IPS-NIHi11 (cell line): ENCODE results near the gene DCTN4.
A peak's percentile ranks its signal among the peaks of the same experiment; 100 is the strongest.
"Not testable (repeated sequence)": the region's sequence is repeated elsewhere in the genome, so short reads cannot be mapped to it uniquely, and the experiment has no call there.

Source experiments
- DNase-seq: peaks from one replicate; pipeline ENCODE4 v3.0.0; 2012; ENCODE audit warnings: mixed read lengths, low spot score

Gene DCTN4

GRCh38 chr5:150758531-150759333 is at the start of gene DCTN4:
TSS of gene DCTN4 (minus strand) at chr5:150759017. CDS start at chr5:150758993, 24 bp downstream.
- peak; percentile 93 for DNase-seq

- no peak for DNase-seq
Observed at GRCh38 chr5:150804388-150804787, 45.6 kb upstream of the DCTN4 start.

- DNase-seq = peak; percentile 66
Observed at GRCh38 chr5:150801117-150801927, 42.5 kb upstream of the DCTN4 start.

- DNase-seq = no peak
Observed at GRCh38 chr5:150797384-150797783, 38.6 kb upstream of the DCTN4 start.

GRCh38 chr5:150794927-150795326 is 36.1 kb upstream of the DCTN4 start:
- DNase-seq = no peak

DNA sequence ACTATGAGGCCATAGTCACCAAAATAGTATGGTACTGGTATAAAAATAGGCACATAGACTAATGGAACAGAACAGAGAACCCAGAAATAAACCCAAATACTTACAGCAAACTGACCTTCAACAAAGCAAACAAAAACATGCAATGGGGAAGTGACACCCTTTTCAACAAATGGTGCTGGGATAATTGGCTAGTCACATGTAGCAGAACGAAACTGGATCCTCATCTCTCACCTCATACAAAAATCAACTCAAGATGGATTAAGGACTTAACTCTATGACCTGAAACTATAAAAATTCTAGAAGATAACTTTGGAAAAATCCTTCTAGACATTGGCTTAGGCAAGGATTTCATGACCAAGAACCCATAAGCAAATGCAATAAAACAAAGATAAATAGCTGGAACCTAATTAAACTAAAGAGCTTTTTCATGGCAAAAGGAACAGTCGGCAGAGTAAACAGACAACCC is 34.6 kb upstream of the DCTN4 start:
- not testable (repeated sequence) for DNase-seq

- no peak for DNase-seq
Observed at GRCh38 chr5:150791536-150791935, 32.7 kb upstream of the DCTN4 start.

DNA sequence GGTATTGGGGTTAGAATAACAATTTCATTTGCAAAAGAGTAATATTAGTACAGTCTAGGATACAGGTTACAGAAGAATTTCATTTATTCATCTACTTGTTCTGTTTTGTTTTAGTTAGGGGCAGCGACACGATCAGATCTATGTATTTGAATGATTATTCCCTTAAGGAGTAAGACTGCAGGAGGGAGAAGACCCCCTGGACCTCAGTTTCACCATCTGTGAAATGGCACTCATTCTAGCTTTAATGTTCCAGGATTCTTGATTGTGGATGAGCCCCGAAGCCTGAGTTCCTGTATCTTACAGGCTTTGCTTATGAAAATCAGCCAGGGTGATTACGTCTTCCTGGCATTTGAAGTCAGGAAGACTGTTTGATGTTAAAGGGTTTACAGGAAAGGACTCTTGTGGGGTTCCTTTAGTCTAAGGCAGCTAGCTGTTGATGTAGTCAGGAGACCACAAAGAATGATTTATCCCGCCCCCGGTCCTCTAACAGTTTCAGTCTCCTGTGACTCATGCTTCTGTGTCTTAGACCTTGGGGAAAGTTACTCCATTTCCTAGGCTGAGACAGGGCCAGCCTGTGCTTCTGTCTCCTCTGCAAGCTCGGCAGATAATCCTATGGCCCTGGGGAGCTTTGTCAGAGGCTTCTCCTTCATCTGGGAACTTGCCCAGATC is 31.3 kb upstream of the DCTN4 start:
- peak; percentile 23 for DNase-seq

DNA sequence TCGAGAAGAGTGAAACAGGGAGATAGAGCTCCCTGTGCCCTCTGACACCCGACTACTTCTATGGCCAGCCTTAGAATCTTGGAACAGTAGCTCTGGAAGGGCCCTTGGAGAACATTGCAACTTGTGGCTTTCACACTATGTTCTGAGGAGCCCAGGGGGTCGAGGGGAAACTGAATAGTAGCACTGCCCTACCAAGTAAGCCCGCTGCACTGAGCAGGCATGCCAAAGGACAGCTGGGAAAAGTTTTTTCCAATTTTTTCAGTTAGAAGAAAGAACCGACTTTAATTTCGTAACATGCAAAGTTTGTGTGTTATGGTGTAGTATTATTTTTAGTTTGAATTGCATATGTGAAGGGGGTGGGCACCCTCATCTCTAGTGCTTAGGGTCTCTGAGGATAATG is 30.6 kb upstream of the DCTN4 start:
- DNase-seq = no peak

GRCh38 chr5:150788977-150789376 is 30.2 kb upstream of the DCTN4 start:
- DNase-seq = no peak

DNA sequence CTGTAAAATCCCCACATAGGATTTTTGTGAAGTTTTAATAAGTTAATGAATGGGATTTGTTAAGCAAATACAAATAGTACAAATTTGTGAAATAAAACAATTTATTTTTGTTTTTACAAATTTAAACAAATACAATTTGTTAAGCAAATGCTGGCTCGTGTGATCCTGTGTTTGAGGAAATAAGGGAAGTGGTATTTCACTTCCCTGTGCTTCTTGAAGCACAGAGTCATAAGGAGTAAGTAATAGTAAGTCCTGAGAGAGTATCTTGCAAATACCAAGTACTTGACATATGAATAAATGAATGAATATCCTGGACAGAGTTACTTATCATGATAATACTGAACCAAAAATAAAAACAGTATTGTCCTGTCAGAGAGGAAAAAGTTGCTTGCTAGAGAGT is 28.8 kb upstream of the DCTN4 start:
- no peak for DNase-seq

DNA sequence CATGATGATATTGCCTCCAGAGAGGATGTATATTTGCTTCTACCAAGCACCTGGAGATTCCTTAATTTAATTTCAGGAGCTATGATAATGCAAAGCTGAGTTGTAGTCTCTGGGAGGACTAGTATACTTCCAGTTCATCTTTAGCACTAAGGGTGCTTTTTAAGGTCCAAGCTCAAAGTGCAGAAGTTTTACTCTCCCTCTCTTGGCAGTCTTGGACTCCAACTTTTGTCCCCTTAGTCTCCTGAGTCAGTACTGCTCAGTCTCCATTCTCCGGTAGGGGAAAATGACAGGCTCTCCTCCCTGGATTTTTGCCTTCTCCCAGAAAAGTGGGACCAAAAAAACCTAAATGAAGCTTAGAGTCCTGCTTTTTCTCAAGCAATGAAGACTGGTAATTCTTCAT is 28.1 kb upstream of the DCTN4 start:
- DNase-seq = no peak

DNA sequence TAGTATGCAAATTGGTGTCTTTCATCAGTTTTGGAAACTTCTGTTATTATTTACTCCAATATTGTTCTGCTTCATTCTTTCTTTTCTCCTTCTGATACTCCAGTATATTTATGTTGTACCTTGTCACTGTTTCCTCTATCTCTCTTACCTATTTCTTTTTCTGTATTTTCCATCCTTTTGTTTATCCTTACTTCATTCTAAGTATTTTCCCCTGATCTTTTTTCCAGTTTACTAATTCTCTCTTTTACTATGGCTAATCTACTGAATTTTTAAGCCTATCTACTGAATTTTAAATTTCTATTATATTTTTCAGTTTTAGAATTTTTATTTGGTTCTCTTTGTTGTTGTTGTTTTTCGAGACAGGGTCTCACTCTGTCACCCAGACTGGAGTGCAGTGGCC is 27.1 kb upstream of the DCTN4 start:
- DNase-seq = no peak

DNA sequence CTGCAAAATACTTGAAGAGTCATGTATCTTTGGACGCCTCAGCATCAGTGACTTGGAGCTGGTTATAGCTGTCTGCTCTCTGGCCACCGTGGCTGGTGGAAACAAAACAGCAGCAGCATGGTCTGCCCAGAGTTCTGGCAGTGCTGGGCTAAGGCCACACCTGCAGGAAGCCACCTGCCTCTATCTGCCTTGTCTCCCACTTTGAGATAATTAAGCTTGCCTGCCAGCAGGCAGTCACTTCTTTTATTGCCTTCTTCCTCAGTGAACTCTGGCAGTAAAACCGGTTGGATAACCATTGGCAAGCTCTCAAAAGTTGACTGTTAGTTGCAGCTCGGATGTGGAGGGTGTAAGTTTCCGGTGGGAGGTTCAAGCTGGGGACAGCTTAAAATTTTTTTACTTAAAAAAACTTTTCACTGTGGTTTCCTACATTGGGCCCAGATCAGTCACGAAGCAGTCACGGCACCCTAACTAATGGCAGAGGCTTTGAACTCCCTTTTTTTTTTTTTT is 24.7 kb upstream of the DCTN4 start:
- DNase-seq = peak; percentile 53

- DNase-seq = no peak
Observed at GRCh38 chr5:150782850-150783249, 24.0 kb upstream of the DCTN4 start.

- DNase-seq = no peak
Observed at GRCh38 chr5:150781706-150782614, 23.1 kb upstream of the DCTN4 start.

GRCh38 chr5:150780816-150781221 is 22.0 kb upstream of the DCTN4 start:
- DNase-seq = no peak

GRCh38 chr5:150780187-150780692 is 21.4 kb upstream of the DCTN4 start:
- no peak for DNase-seq

DNA sequence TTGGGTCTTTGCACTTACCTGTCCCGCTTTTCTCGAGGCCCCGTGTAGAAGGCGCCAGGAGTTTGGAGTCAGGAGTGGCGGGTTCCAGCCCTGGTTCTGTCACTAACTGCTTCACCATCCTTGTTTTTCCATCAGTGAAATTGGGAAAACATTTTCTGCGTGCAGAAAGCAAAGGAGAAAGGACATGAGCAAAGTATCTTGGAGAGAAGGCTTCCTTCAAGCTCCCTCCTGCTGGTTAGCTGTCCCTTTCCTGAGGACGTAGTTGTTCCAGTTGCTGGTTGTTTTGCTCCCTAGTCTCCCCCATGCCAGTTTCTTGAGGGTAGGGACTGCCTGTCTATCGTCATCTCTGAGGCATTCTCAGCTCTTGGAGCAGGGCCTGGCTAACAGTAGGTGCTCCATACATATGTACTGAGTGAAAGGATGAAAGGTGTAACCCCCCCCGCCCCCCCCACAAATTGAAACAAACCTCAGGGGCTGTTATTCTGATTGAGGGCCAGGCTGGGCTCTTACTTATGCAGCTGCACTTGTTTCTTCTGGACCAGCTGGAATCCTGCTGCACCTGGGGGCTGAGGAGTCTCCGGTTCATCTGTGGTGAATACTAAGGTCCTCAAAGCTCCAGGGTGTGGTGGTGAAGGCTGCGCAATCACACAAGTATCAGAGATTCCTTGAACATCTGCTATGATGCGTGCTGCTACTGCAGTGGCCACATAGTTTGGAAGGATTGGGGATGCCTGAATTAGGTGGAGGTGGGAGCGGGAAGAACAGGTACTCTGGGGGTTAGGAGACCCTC is 20.8 kb upstream of the DCTN4 start:
- no peak for DNase-seq
